ENCODE measurements around the gene NT5C.
A peak's percentile ranks its signal among the peaks of the same experiment; 100 is the strongest.

NT5C gene

DNA sequence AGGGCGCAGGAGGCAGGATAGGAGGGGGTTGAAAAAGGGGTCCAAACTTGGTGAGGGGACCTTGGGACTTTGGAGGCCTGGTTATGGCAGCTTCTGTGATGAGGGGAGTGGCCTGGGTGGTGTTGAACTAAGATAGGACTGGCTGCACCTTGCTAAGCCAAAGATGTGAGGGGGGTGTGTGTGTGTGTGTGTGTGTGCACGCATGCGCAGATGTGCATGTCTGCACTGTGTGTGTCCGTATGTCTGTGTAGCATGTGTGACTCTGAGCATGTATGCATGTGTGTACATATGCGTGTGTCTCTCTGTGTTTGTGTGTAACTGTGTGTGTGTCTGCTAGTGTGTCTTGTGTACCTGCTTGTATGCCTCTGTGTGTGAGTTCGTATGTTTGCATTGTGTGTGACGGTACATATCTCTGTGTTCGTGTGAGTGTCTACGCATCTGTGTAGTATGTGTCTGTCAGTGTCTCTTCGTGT lies 39.7 kb downstream of the NT5C start:
- no peak for DNase-seq (ENCODE audit: low read depth)

- no peak for DNase-seq (ENCODE audit: low read depth)
Measured at GRCh38 chr17:75090871-75091854, 40.4 kb downstream of the NT5C start.

GRCh38 chr17:75088465-75089417 lies 42.8 kb downstream of the NT5C start:
- no peak for DNase-seq (ENCODE audit: low read depth)

- peak; percentile 81 for DNase-seq (ENCODE audit: low read depth)
Measured at GRCh38 chr17:75087558-75088453, 43.7 kb downstream of the NT5C start, which contains the start of gene SLC16A5. TSS of gene SLC16A5 (plus strand) at chr17:75087954. CDS start at chr17:75093637, 5,683 bp downstream.

DNA sequence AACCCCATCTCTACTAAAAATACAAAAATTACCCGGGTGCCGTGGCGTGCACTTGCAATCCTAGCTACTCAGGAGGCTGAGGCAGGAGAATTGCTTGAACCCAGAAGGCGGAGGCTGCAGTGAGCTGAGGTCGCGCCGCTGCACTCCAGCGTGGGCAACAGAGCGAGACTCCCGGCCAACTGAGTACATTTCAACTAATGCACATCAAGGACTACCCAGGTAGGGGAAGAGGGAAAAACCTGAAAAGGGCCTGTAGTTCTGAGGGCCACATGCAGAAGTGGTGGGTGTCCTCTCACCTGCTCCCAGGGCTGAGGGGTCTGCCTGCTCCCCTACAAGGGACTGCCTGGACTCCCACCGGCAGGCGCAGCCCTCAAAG lies 44.4 kb downstream of the NT5C start:
- DNase-seq (ENCODE audit: low read depth): no peak

GRCh38 chr17:75086496-75087181 lies 44.9 kb downstream of the NT5C start:
- DNase-seq (ENCODE audit: low read depth): no peak

DNA sequence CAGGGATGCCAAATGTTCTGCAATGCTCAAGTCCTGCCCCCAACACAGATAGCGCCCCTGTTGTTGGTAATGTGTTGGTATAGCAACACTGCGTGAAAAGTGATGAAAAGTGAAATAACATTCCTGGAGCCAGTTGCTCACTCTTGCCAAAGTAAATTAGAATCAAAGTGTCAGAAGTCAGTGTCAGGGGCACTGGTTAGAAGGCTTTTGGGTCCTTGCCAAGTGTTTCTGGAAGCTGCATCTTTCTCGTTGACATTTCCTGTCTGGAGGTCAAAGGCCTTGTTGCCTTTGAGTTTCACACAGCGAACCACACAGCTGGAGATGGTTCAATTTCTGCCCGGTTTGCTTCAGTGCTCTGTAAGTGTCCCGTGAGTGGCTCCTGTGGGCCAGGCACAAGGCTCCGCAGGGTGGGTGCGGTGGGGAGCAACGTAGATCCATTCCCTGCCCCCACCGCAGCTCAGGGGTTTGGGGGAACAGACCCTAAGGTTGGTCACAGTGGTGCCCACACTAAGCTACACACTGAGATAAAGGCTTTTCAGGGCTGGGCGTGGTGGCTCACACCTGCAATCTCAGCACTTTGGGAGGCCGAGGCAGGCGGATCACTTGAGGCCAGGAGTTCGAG lies 47.4 kb downstream of the NT5C start:
- DNase-seq (ENCODE audit: low read depth): no peak

GRCh38 chr17:75082683-75083082 lies 48.9 kb downstream of the NT5C start:
- no peak for DNase-seq (ENCODE audit: low read depth)

DNA sequence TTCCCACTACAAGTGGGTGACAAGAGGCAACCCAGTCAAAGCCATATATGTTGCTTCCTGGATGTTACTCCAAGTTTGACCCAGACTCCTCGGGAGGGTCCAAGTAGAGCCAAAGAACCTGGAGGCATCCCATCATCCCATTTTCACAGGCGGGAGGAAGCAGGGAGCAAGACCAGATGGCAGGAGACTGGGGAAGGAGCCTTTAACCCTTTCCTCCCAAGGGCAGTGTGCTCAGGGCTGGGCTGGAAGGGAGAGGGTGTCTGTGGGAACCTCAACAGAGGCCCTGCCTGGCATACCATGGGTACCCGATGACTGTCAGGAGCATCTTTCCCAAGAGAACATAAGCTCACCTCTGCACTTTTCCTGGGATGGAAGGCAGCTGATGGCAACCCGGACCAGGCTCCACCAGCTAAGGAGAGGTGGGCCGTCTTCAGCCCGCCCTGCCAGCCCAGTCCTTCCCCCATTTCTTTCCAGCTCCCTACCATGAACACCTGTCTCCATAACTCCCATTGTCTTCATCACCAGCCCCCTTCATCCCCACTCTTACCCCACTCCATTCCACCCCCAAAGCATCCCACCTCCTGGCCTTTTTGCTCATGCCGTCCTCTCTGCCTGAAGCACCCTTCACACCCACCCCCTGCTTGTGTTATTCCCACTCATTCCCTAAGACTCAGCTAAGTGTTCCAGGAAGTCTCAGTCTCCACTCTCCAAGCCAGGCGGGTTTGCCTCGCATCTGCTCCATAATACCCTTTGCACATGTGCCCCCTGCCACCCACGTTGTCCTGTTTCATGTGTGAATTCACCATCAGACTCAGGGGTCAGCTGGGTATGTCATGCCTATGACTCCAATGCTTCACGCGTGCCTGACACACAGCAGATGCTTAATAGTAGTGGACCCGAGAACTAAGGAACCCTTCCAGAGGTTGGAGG lies 49.7 kb downstream of the NT5C start:
- DNase-seq (ENCODE audit: low read depth): no peak

Data from iris pigment epithelial cell (primary cell).